Skeletal muscle tissue (tissue), 4 donors: ENCODE measurements around the gene NSFL1C. TPM values are rescaled to one million over a fixed set of nuclear protein-coding genes. Genes with fewer than 3 reads are reported as not detected.

Experiments used
- H3K27ac ChIP-seq: one replicate; pipeline ENCODE4 v1.7.0; 2013; ENCODE audit warnings: mild to moderate bottlenecking, low read depth, low read length, inconsistent platforms
- H3K27me3 ChIP-seq, 3 donors: one replicate each; pipeline ENCODE4 v1.7.0; 2013; ENCODE audit warnings: low read length in 3 of 3; ENCODE audit not compliant: control insufficient read depth in 3 of 3, insufficient read depth in 3 of 3
- H3K36me3 ChIP-seq, 3 donors: one replicate each; pipeline ENCODE4 v1.7.0; 2013; ENCODE audit warnings: low read length in 3 of 3; ENCODE audit not compliant: control insufficient read depth in 3 of 3, insufficient read depth in 3 of 3
- H3K4me1 ChIP-seq, 3 donors: one replicate each; pipeline ENCODE4 v1.7.0; 2013; ENCODE audit warnings: low read length in 3 of 3, mild to moderate bottlenecking in 3 of 3; ENCODE audit not compliant: control insufficient read depth in 3 of 3, insufficient read depth in 3 of 3
- H3K4me3 ChIP-seq, 3 donors: one replicate each; pipeline ENCODE4 v1.7.0; 2013; ENCODE audit warnings: low read length in 3 of 3
- H3K9ac ChIP-seq, 3 donors: one replicate each; pipeline ENCODE4 v1.7.0; 2013; ENCODE audit warnings: low read length in 3 of 3, mild to moderate bottlenecking in 3 of 3, moderate library complexity in 2 of 3, low read depth in 1 of 3
- H3K9me3 ChIP-seq, 3 donors: one replicate each; pipeline ENCODE4 v1.7.0; 2013; ENCODE audit warnings: low read length in 3 of 3; ENCODE audit not compliant: control insufficient read depth in 3 of 3
- total RNA-seq: library from RNA; depleted of rRNA; stranded (reverse); fragments of >200 nt; gene quantifications from one replicate; pipeline ENCODE4 v1.2.3, GENCODE V29; 2014
- donor health status: Osteomylitis.

Gene NSFL1C
- total RNA-seq, 1 donor from 2014 or later = 28.7 TPM

DNA sequence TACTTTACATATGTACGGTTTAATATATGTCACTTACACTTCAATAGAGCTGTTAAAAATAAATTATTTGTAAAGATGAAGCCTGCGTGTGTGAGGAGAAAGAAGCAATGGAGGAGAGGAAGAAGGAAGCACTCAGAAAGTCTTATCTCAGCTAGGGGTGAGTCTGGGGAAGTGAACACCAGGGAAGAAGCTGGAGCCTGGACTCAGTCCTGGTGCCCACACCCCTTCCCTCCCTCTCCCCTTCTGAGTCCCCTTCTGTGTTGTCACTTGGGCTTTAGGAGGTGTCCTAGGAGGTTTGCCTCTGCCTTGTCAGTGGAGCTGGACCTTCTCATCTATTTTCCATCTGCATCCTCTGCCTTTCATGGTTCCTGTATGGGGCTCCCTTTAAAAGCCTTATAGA lies 22.7 kb upstream of the NSFL1C start:
- no peak overlapping the region for H3K27ac ChIP-seq
- H3K27me3 ChIP-seq = no peaks in the 10 kb centered on the region
- H3K9me3 ChIP-seq = no peaks in the 10 kb centered on the region
- H3K4me1 ChIP-seq = peaks cover 0 to 3% (median 0%) of the 10 kb centered on the region in 3 donors
- H3K4me3 ChIP-seq = no peak overlapping the region
- no peak overlapping the region for H3K9ac ChIP-seq
- H3K36me3 ChIP-seq = no peaks in the 10 kb centered on the region

DNA sequence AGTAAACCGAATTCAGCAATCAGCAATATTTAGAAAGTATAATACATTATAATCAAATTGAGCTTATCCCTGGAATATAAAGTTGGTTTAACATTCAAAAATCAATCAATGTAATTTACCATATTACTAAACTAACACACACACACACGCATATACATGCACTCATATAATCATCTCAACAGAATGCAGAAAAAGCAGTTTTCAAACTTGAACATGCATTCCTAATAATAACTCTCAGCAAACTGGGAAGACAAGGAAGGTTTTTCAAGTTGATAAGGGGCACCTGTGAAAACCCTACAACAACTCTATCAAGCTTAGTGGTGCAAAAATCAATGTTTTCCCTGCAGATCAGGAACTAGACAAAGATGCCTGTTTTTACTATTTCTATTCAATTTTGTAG lies 19.9 kb upstream of the NSFL1C start:
- Histone ChIP-seq H3K9me3 (no peaks in the 10 kb centered on the region), H3K27me3 (no peaks in the 10 kb centered on the region), H3K4me1 (peaks cover 0 to 3% (median 0%) of the 10 kb centered on the region in 3 donors), H3K36me3 (no peaks in the 10 kb centered on the region), H3K4me3 (no peak overlapping the region), H3K9ac (no peak overlapping the region), H3K27ac (no peak overlapping the region)

DNA sequence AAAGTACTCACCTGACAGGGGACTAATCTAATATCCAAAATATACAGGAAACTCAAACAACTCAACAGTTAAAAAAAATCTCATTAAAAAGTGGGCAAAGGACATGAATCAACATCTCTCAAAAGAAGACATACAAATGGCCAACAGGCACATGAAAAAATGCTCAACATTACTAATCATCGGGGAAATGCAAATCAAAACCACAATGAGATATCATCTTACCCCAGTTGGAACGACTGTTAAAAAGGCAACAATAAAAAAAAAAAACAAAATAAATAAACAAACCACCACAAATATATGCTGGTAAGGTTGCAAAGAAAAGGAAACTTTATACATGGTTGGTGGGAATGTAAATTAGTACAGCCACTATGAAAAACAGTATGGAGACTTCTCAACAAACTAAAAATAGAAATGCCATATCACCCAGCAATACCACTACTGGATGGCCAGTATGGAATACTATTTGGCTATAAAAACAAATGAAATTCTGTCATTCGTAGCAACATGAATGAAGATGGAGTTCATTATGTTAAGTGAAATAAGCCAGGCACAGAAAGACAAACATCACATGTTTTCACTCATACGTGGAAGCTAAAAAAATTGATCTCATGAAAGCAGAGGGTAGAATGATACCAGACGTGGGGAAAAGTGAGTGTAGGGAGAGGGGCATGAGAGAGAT lies 17.9 kb upstream of the NSFL1C start:
- Histone ChIP-seq H3K9me3 (no peaks in the 10 kb centered on the region), H3K9ac (no peak overlapping the region), H3K4me3 (no peak overlapping the region), H3K36me3 (no peaks in the 10 kb centered on the region), H3K27ac (no peak overlapping the region), H3K4me1 (no peaks in the 10 kb centered on the region), H3K27me3 (peaks cover 0 to 2% (median 0%) of the 10 kb centered on the region in 3 donors)

GRCh38 chr20:1479831-1480595 lies 13.4 kb upstream of the NSFL1C start:
- no peak overlapping the region for H3K27ac ChIP-seq
- H3K27me3 ChIP-seq = peaks cover 0 to 8% (median 4%) of the 10 kb centered on the region in 3 donors
- no peak overlapping the region for H3K9ac ChIP-seq
- H3K4me1 ChIP-seq = no peaks in the 10 kb centered on the region
- no peaks in the 10 kb centered on the region for H3K9me3 ChIP-seq
- H3K4me3 ChIP-seq = no peak overlapping the region
- H3K36me3 ChIP-seq = no peaks in the 10 kb centered on the region

DNA sequence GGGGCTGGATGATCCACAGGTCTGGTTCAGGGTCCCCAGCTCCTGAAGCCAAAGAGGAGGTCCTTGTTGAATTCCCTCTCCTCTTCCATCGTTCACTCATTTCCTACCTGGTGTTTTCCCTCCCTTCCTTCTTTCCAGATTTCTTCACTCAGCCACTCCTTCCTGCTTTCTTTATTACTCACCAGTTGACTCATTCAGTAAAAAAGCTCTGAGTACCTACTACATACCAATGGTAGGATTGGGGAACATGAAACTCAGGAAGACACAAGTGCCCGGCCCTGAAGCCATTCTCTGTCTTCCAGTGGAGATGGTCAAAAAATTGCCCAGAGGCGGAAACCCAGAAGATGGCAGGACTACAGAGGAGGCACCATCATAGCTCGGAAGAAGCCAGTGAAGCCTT lies 11.9 kb upstream of the NSFL1C start:
- H3K4me3 ChIP-seq = no peak overlapping the region
- H3K36me3 ChIP-seq = no peaks in the 10 kb centered on the region
- peaks cover 0 to 8% (median 4%) of the 10 kb centered on the region in 3 donors for H3K27me3 ChIP-seq
- no peaks in the 10 kb centered on the region for H3K4me1 ChIP-seq
- no peak overlapping the region for H3K9ac ChIP-seq
- H3K27ac ChIP-seq = no peak overlapping the region
- H3K9me3 ChIP-seq = no peaks in the 10 kb centered on the region

DNA sequence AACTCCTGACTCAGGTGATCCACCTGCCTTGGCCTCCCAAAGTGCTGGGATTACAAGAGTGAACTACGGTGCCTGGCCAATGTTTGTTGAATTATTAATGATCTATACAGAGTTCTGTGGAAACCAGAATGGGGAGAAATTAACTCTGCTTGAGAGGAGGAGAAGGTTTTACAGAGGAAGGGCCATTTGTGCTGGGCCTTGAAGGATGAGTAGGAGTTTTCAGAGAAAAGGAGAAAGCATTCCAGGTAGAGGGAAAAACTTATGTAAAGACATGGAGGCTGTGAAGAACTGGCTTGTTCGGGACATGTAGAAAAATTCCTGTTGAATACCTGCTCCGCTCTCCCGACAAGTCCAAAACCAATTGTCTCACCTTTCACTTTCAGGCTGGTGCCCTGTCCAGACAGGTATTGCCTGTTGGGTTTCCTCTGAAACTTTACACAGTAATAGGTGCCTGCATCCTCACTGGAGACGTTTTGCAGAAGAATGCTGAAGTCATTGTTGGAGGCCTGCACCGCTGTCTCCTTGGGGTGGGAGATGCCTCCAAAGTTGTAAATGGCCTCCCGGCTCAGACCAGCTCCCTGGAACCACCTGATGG lies 11.3 kb upstream of the NSFL1C start:
- peaks cover 0 to 3% (median 0%) of the 10 kb centered on the region in 3 donors for H3K4me1 ChIP-seq
- H3K27me3 ChIP-seq = peaks cover 0 to 8% (median 4%) of the 10 kb centered on the region in 3 donors
- no peaks in the 10 kb centered on the region for H3K36me3 ChIP-seq
- no peaks in the 10 kb centered on the region for H3K9me3 ChIP-seq
- no peak overlapping the region for H3K27ac ChIP-seq
- H3K9ac ChIP-seq = no peak overlapping the region
- H3K4me3 ChIP-seq = no peak overlapping the region

DNA sequence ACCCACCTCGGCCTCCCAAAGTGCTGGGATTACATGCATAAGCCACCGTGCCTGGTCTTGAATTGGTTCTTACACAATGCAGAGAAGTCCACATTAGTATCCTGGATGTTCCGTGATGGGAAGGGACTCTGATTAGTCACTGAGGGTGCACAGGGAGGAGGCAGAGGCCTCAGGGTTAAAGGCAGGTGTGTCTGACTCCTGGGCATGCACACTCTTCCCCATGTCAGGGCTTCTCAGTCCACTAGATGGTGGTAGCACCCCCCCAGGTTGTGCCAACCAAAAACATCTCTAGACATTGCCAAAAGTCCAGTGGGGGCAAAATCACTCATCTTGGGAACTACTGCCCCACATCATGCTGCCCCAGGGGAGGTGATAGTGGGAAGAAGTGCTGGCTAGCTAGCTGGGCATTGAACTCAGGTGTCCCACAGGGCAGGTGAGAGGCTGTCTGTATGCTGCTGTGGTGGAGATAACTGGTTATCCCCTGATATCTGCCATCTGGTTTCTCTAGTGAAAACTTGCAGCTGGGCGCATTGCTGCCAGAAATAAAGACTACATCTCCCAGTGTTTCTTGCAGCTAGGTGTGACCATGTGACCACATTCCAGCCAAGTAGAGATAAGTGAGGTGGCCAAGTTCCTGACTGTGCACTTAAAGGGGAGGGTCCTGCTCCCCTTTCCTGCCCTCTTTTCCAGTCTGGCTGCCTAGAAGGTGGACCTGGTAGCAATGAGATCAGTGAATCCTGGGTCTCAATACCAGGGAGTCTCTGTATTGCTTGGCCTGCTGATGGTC lies 8.4 kb upstream of the NSFL1C start:
- Histone ChIP-seq H3K27me3 (peaks cover 0 to 7% (median 4%) of the 10 kb centered on the region in 3 donors), H3K27ac (no peak overlapping the region), H3K9me3 (no peaks in the 10 kb centered on the region), H3K9ac (no peak overlapping the region), H3K4me1 (peaks cover 1 to 7% (median 3%) of the 10 kb centered on the region in 3 donors), H3K36me3 (no peaks in the 10 kb centered on the region), H3K4me3 (no peak overlapping the region)

DNA sequence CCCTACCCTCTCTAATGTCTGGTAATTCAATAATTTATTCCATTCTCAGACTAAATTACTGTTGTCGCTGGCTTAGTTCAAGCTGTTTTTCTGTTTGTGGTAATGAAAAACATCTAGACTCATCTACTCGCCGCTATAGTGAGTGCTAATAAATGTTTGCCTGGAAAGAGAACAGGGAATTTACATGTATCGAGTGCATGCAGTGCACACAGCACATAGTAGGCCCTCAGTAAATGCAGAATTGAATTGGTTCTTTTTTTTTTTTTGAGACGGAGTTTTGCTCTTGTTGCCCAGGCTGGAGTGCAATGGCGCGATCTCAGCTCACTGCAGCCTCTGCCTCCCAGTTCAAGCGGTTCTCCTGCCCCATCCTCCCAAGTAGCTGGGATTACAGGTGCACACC lies 7.7 kb upstream of the NSFL1C start:
- no peak overlapping the region for H3K9ac ChIP-seq

GRCh38 chr20:1473246-1474220 lies 6.9 kb upstream of the NSFL1C start:
- Histone ChIP-seq H3K4me3 (no peak overlapping the region), H3K9ac (no peak overlapping the region), H3K27ac (no peak overlapping the region), H3K36me3 (no peaks in the 10 kb centered on the region), H3K4me1 (peaks cover 3 to 9% (median 8%) of the 10 kb centered on the region in 3 donors), H3K9me3 (no peaks in the 10 kb centered on the region), H3K27me3 (peaks cover 0 to 4% (median 4%) of the 10 kb centered on the region in 3 donors)

More for the DNA sequence above, 7.7 kb upstream of the NSFL1C start:
- peaks cover 0 to 5% (median 4%) of the 10 kb centered on the region in 3 donors for H3K27me3 ChIP-seq
- H3K27ac ChIP-seq = no peak overlapping the region
- H3K4me3 ChIP-seq = no peak overlapping the region
- no peaks in the 10 kb centered on the region for H3K36me3 ChIP-seq
- peaks cover 3 to 9% (median 8%) of the 10 kb centered on the region in 3 donors for H3K4me1 ChIP-seq
- H3K9me3 ChIP-seq = no peaks in the 10 kb centered on the region
